ENCODE results near the gene GABPB2.

Gene GABPB2

DNA sequence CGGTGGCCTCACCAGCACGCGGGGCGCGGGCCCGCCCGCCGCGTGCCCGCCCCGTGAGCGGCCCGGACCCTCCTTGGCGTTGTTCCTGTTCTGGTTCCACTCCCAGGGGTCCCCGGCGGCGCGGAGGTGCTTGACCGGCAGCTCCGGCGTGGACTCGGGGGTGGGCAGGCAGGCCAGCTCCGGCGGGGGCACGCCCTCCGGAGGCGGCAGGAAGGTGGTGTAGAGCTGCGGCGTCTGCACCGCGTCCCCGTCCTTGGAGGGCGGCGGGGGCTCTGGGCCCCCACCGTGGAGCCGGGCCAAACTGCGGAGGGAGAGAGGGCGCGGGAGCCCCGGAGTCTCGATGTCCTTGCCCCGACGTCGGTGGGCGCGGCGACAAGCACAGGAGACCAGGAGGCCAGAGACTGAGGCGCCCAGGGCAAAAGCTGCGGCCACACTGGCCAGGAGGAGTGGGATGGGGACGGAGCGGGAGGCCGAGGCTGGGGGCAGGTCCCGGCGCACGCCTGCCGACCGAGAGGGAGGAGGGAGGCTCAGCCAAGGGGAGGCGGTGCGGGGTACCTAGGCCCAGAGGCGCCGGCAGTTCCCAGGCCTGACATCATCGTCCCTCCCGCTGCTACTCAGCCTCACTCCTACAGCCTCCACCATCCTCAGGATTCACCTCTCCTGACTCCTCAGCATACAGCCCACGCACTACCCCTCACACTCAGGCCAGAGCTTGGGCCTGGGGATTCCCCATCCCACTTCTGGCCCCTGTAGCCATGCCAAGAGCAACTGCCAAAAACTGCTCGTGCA is 62.7 kb downstream of the GABPB2 start:
- DNase-seq (ENCODE audit: low spot score) (no peak), FAIRE-seq (no peak)

DNA sequence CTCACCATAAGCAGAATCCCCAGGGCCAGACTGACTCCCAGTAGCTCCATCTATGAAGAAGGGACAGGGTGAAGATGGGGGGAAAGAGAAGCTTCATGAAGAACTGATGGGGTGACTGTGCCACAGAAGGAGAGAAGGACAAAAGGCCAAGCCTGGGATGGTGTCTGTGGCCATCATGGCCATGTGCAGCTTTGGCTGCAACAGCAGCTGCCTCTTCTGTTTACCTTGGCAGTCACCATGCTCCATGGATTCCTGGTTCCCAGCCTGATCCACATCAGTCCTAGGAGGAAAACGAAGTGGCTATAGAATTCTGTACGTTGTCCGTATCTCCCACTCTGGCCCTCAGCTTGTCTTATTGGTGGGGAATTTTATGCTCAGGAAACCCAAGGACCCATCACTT is 63.8 kb downstream of the GABPB2 start:
- FAIRE-seq (no peak), DNase-seq (ENCODE audit: low spot score) (no peak)

DNA sequence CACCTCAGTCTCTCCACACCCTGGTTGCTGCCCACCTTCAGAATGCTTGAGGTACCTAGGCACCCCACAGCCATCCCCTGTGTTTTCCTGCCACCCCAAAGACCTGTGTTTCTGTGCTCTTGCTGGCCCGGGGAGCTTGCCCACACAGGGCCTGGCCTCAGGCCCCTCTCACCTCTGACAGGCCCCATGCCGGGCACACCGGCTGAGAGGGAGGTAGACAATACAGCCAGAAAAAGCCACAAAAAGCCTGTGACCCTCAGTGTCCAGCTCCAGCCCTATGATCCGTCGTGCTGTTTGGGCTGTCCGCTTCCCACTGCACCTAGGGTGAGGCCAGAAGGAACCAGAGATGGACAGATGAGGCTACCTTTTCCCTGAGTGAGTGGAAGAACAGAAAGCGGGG is 64.4 kb downstream of the GABPB2 start:
- no peak for FAIRE-seq

DNA sequence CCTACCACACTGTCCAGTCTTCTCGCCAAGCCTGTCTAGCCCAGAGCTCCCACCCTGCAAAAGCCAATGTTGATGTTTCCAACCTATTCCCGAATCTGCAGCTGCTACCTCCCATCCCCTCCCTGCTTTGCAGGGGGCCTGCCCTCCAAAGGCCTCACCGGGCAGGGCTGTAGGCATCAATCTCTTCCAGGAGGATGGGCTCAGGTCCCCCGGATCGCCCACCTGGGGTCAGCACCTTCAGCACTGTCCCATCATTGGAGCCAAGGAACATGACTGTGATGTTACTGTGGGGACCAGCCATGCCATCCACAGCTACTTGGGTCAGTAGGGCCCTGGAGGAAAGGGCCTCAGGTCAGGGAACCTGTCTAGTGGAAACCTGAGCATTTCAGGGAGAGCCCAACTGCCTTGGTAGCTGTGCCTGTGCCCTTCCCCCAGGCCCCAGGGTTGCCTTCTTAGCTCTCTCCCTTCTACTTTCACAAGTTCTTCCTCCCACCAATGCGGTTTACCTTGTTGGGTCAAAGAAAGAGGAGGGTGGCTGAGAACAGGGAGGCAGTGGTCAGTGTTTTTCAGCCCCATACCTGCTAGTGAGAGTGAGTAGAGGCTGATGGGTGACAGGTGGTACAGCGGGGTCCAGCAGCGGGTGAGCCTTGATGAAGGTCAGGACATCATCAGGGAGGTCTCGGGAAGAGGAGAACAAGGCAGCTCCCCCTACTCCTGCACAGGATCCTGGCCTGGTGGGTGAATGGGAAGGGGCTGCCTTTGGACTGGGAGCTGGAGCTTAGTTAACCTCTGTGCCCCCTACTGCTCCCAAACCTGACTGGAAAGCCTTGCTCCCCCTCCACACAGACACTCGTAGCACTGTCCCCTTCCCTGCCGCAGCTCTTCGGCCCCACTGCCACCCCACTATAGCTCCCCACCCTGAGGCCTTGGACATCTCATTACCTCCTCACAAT is 65.1 kb downstream of the GABPB2 start:
- no peak for DNase-seq (ENCODE audit: low spot score)
- FAIRE-seq, result no peak

More for the DNA sequence above, 64.4 kb downstream of the GABPB2 start:
- no peak for DNase-seq (ENCODE audit: low spot score)

DNA sequence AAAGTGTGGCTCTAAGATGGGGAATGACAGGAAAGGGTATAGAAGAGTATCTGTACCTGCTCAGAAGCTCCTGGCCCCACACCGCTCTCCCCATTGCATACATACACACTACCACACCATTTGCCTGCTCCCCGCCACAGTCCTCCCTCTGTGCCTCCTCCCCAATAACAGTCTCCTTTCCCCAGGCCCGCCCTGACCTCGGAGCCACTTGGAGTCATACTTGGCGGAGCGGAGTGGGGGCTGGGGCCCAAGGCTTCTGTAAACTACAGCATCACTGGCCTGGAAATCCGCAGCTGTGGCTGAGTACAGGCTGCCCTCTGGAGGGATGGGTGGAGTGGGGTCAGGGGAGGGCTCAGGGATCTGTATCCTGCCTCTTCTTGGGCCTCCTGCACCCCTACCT is 67.2 kb downstream of the GABPB2 start:
- FAIRE-seq (no peak), DNase-seq (ENCODE audit: low spot score) (no peak)

DNA sequence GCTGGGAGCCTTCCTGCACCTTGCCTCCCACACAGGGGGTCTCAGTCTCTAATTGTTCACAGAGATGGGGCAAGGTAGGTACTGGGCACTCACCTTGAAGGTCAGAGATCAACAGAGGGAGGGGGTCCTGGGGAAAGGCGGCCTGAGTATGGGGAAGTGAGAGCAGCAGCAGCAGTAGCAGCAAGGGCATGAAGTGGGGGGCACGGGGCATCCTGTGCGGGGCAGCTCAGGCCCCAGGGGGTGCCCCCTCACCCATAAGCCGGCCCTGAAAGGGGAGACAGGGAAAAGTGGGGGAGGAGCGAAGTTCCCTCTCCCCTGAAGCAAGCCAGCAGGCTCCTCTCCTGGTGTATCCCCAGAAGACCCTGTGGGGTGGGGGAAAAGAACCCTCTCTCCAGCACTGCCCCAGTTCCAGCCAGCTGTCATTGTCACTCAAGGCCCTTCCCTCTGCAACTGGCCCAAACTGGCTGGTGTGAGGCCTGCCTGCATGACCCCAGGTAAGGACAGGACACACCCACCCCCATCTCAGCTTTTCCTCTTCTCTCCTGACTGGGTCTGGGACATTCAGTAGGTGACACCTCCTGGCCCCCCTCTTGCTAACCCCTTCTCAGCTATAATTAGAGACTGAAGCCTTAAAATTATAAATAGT is 72.0 kb downstream of the GABPB2 start:
- DNase-seq (ENCODE audit: low spot score), result no peak
- no peak for FAIRE-seq

DNA sequence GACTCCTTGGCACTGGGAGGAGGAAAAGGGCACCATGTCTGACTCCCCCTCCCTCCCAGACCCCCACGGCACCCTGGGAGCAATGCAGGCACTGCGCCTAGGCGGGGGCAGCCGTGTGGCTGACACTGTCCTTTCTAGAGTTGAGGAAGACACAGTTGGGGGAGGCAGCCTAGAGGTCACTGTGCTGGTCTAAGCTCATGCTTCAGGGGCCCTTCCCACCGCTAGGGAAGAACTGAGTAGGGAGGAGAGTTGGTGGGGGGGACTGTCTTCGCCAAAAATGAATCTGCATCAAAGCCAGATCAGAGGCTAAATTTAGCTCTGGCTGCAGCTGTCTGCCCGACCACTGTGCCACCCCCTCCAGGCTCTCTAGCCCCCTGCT is 72.5 kb downstream of the GABPB2 start:
- DNase-seq (ENCODE audit: low spot score), result no peak
- FAIRE-seq, result no peak

DNA sequence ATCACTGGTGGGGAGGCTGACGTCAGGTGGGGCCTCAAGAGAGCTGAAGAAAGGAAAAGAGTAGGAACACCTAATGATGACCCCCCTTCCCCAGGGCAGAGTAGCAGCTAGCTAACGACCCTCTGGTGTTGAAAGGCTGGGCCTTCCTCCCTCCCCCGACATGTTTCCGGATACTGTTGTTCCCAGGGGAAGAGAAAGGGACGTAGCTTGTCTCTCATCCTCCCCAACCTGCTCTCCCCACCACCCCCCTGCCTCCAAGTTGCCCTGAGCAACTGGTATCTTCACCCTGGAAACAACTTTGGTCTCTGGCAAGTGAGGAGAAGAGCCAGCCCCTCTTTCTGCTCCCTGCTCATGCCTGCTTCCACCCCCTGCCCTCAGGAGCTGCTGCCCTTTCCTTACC is 73.4 kb downstream of the GABPB2 start:
- no peak for DNase-seq (ENCODE audit: low spot score)
- FAIRE-seq, result no peak

DNA sequence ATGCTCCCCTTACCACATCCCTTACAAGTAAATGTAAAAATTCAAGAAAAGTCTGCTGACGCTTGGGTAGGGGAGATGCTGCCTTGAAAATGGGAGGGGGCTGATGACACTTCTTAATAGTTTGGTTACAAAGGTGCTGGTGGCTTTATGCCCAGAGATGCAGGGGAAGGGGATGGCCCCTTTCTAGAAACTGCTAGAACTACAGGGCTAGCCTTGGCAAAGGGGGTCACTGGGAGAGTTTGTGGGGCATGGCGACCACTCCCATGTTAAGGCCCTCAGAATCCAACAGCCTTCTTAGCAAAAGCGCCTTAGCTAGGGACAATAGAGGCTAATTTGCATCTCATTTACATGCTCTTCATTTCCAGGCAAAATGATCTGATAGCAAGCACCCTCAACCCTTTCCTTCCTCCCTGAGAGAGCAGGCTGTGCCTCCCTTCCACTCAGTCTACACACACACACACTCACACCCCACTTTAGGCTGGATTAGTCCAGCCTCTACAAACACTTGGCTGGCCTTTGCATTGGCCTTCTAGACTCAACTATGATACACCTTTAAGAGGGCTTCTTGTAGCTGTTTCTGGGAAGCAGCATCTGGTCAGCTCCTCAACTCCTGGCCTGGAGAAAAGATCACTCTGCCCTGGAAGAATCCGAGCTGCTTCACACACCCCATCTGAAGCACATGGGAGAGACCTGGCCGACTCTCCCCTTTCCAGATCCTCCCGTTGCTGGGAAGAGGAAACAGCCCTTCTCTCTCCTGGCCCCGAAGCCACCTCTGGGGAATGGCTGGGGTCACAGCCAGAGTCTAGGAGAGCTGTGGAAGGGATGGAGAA is 74.1 kb downstream of the GABPB2 start:
- FAIRE-seq (no peak), DNase-seq (ENCODE audit: low spot score) (no peak)

DNA sequence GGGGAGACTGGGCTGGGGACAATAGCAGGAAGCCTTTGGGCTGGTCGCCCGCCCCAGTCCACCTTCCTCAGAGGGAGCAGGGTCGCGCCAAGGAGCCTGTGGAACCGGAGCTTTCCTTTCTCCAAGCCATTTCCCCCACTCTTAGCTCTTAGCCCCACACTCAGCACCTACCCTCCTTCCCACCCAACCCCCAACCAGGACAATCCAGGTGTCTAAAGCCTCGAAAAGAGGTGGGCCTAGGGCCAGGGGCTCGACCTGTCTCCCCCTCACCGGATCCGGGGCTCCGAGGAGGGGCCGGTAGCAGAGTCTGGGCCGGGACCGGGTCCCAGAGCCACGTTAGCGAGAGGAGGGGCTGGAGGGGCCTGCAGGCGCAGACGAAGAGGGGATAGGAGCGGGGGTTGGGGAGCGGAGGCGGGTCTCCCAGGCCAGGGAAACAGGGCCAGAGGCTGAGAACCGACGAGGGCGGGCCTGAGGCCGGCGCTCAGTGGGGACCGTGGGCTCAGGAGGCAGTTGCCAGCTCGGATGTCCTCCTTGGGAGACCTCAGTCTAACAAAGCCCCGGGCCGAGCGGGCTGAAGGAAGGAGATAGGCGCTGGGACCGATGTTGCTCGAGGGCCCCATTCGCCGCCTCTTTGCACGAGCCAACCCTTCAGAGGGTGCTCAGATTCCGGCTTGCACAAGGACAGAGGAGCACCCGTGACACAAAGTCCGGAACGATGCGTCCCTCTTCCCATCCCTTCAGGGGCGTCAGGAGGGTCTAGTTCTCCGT is 74.9 kb downstream of the GABPB2 start:
- FAIRE-seq, result no peak
- no peak for DNase-seq (ENCODE audit: low spot score)

DNA sequence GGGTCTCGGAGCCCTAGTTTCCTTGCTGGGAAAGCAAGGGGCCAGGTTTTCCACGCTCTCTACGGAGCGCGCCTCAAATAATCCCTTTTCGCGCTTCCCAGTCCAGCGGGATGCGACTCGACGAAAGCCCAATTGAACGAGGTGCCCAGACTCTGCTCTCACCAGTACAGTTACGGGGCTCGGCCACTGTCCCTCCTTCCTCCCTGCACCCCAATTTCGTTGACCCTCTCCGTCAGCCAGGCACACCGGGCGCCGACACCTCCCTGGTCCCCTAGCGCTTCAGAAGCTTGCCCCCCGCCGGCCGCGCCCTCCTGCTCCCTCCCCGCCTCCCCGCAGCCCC is 75.5 kb downstream of the GABPB2 start:
- no peak for DNase-seq (ENCODE audit: low spot score)

DNA sequence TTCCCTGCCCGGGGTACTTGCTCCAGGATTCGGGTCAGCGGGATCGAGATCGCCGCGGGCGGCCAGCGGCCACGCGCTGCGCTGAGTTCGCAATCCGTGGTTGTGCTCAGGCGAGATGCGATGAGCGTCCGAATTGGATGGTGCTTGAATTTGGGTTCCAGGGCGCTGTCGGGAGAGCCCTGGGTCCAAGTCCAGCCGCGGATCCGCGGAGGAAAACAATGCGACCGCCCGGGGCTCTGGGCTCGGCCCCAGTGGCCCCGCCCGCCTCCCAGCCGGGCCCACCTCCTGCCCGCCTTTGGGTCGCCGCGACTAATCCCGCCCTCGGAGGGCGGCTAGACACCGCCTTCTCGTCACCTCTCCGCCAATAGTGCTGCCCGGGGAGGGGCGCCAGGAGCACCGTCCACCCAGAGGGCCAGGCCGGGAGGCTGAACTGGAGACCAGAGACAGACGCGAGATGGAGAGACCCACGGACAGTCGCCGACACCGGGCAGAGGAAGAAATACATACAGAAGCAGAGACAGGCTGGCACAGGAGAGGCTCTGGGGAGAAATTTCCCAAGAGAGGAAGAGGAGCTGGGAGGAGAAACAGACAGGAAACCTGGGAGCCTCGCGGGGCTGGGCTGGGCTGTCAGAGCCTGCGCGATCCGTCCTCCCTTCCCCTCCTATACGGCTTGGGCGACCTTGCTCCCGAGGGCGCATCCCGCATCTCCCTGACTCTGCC is 76.0 kb downstream of the GABPB2 start, which contains the start of gene SEMA6C:
TSS of gene SEMA6C (minus strand) at position 220 of the 720 bp plus-strand sequence. CDS start 4,010 bp downstream, outside the sequence.
- FAIRE-seq, result peak; percentile 14
- DNase-seq (ENCODE audit: low spot score), result peak; percentile 77

More for the DNA sequence above, 75.5 kb downstream of the GABPB2 start:
- FAIRE-seq, result no peak

DNA sequence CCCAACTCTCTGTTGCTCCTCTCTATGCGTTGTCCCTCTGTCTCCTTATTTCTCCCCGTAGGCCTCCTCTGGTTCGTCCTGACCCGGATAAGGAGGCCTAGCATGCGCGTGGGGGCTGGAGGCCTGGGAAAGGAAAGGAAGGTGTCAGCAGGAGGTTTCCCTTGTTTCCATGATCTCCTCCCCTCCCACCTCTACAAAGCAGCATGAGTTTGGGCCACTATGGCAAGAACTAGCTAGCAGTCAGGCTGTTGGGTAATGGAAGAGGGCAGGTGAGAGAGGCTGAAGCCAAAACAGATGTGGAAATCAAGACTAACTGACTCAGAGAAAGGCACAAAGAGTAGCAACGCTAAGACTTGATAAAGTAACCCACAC is 76.6 kb downstream of the GABPB2 start:
- DNase-seq (ENCODE audit: low spot score), result no peak
- no peak for FAIRE-seq

DNA sequence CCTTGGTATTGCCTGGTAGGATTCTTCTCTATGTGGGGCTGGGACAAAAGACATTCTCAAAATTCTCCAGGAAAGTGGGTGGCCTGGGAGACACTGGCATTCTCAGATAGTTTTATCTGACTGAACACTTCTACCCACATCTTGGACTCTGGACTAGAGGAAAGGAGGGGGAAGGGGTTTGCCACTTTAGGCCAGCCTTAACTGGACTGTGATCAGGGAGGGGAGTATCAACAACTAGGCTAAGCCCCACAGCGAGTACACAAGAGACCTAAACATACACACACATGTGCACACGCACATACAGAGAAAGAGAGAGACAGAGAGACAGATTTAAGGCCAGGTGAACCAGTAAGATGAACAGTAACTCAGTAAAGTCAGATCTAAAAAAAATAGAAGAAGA is 77.1 kb downstream of the GABPB2 start:
- DNase-seq (ENCODE audit: low spot score), result no peak
- no peak for FAIRE-seq

DNA sequence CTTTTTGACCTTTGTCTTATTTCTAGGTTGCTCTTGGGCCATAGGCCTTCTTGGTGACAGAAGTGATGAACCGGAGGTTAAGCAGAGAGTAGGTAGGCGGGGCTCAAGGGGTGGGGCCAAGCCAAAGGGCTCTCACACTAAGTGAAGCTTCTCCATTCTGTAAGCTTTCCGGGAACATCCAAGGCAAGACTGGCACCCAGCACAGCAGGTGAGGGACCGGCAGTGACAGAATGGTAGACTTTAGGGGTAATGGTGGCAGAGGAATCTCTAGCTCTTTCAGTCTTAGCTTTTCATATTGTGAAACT is 85.9 kb downstream of the GABPB2 start, which contains the start of gene TNFAIP8L2:
TSS of gene TNFAIP8L2 (plus strand) at position 135 of the 305 bp plus-strand sequence. CDS start 2,049 bp downstream, outside the sequence.
- no peak for DNase-seq (ENCODE audit: low spot score)
- FAIRE-seq, result no peak

DNA sequence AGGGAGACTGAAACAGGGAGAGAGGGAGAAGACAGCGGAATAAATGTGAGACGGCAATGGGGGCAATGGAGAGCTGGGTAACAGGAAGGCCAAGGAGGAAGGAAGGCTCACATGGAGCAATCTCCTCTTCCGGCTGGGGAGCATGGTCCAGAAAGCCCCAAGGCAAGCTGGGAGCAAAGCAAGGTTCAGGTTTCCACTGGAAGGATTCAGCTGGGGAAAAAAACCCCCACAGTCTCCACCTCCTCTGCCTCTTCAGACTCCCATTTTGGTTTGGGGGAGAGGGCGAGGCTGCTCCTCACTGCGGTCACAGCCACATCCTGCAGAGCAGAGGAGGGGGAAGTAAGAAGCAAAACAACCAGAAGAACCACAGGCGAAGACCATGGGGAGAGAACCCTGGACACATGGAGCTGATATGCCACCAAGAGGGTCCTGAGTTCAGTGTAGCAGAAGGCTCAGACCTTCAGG is 86.5 kb downstream of the GABPB2 start:
- FAIRE-seq (no peak), DNase-seq (ENCODE audit: low spot score) (no peak)

DNA sequence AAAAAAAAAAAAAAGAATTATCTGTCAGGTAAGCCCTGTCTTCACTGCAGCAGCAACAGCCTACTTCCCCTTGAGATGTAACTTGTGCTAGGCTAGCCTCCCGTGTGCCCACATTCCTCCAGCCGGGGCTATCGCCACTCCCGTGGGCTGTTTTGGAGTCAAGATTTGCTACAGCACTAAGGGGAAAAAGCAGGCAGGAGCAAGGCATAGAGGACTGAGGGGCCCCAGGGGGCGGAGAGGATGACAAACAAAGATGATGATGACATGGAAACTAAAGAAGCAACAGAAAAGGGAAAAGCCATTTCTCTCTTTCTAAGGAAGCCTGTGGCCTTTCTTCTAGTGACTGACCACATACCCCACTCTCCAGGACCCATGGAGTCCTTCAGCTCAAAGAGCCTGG is 87.8 kb downstream of the GABPB2 start:
- FAIRE-seq (no peak), DNase-seq (ENCODE audit: low spot score) (no peak)

DNA sequence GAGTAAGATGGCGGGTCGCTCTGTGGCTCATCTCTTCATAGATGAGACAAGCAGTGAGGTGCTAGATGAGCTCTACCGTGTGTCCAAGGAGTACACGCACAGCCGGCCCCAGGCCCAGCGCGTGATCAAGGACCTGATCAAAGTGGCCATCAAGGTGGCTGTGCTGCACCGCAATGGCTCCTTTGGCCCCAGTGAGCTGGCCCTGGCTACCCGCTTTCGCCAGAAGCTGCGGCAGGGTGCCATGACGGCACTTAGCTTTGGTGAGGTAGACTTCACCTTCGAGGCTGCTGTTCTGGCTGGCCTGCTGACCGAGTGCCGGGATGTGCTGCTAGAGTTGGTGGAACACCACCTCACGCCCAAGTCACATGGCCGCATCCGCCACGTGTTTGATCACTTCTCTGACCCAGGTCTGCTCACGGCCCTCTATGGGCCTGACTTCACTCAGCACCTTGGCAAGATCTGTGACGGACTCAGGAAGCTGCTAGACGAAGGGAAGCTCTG is 88.2 kb downstream of the GABPB2 start:
- no peak for DNase-seq (ENCODE audit: low spot score)
- FAIRE-seq, result no peak

DNA sequence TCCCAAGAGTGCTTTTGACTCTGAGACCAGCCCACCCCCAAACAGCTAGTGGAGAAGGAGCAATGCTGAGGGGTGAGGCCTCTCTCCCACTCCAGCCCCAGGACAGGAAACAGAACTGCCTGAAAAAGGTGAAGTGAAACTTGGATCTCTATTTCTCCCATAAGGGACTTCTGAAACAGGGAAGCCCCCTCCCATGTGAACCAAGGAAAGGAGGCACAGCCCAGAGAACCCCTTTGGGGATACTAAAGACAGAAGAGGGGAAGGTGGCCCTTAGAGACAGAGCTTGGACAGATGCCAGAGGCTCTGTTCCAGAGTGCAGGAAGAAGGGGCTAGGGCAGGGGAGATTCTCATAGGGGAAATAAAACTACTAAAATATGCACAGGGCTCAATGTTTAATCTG is 88.8 kb downstream of the GABPB2 start:
- FAIRE-seq, result no peak
- no peak for DNase-seq (ENCODE audit: low spot score)

All from RCC 7860 (cell line).